BJ (cell line): ENCODE measurements around the gene SLC43A2. TPM values are rescaled to one million over a fixed set of nuclear protein-coding genes. Genes with fewer than 3 reads are reported as not detected.

Source experiments
- CTCF ChIA-PET: fragments of 350-600 bp; formaldehyde crosslinking; extraction: SDS; loops from one replicate; lab custom pipeline; 2021; ENCODE audit warnings: antibody characterized with exemption, inconsistent platforms; lab: Yijun Ruan, JAX
- POLR2A ChIA-PET: fragments of 300-600 bp; sonication (Branson Sonifier 250); formaldehyde crosslinking; extraction: SDS; loops from one replicate; lab custom pipeline; 2021; ENCODE audit warnings: antibody characterized with exemption; lab: Charles Lee
- DNase-seq: peaks from one replicate; pipeline ENCODE4 v3.0.0-alpha.2; 2011; ENCODE audit warnings: low read depth
- H3K27me3 ChIP-seq: 2 replicates; pipeline ENCODE4 v1.6.0; 2011; ENCODE audit warnings: low read length; ENCODE audit not compliant: control insufficient read depth, insufficient read depth
- H3K36me3 ChIP-seq: 2 replicates; pipeline ENCODE4 v1.5.1; 2011; ENCODE audit warnings: low read length; ENCODE audit not compliant: control insufficient read depth, insufficient read depth
- H3K4me3 ChIP-seq: 2 replicates; pipeline ENCODE4 v1.5.1; 2011; ENCODE audit warnings: low read depth, mild to moderate bottlenecking, control low read depth, low read length
- CTCF ChIP-seq: IDR thresholded peaks from 2 replicates; pipeline ENCODE4 v1.5.1; 2011; ENCODE audit warnings: low read depth, mild to moderate bottlenecking, control low read depth, inconsistent platforms, low read length, moderate library complexity; ENCODE audit not compliant: insufficient read depth
- polyA plus RNA-seq: library from polyadenylated mRNA; depleted of rRNA; stranded (reverse); fragments of >200 nt; gene quantifications from 2 replicates; pipeline ENCODE4 v1.2.3, GENCODE V29; 2011

SLC43A2 gene
- polyA plus RNA-seq, 1 experiment, result 8.9 TPM

GRCh38 chr17:1558401-1558800, 70.2 kb downstream of the SLC43A2 start:
- no peak overlapping the region for H3K4me3 ChIP-seq
- peaks cover 3% of the 10 kb centered on the region for H3K36me3 ChIP-seq
- no peak for DNase-seq
- POLR2A ChIA-PET, result no interaction called here
- CTCF ChIA-PET, result interaction anchor here (1.6 kb wide), 1 partner anchor 71 kb away, joined by 6 read pairs; no protein-coding TSS in a partner anchor
- no peak for TF ChIP-seq CTCF
- no peaks in the 10 kb centered on the region for H3K27me3 ChIP-seq

- no peak for TF ChIP-seq CTCF
- ChIA-PET POLR2A (no interaction called here), CTCF (interaction anchor here (1.0 kb wide), 1 partner anchor 9 kb away, joined by 4 read pairs; no protein-coding TSS in a partner anchor)
- no peak for DNase-seq
- Histone ChIP-seq H3K27me3 (no peaks in the 10 kb centered on the region), H3K36me3 (peaks cover 5% of the 10 kb centered on the region), H3K4me3 (no peak overlapping the region)
Measured at GRCh38 chr17:1557355-1558095, 71.1 kb downstream of the SLC43A2 start.

GRCh38 chr17:1555651-1556471, 72.8 kb downstream of the SLC43A2 start:
- POLR2A ChIA-PET, result no interaction called here
- no peak for TF ChIP-seq CTCF
- H3K27me3 ChIP-seq, result no peaks in the 10 kb centered on the region
- CTCF ChIA-PET, result interaction anchor here (0.6 kb wide), 1 partner anchor 29 kb away, joined by 3 read pairs; no protein-coding TSS in a partner anchor
- peaks cover 12% of the 10 kb centered on the region for H3K36me3 ChIP-seq
- H3K4me3 ChIP-seq, result no peak overlapping the region
- DNase-seq, result no peak

GRCh38 chr17:1554751-1555540, 73.7 kb downstream of the SLC43A2 start:
- ChIA-PET POLR2A (no interaction called here), CTCF (interaction anchor here (0.6 to 1.0 kb wide), 2 partner anchors 75 to 125 kb away, joined by 3 read pairs; no protein-coding TSS in a partner anchor)
- peaks cover 17% of the 10 kb centered on the region for H3K36me3 ChIP-seq
- no peaks in the 10 kb centered on the region for H3K27me3 ChIP-seq
- no peak for DNase-seq
- no peak overlapping the region for H3K4me3 ChIP-seq
- no peak for TF ChIP-seq CTCF
